HG03378 (cell line): Measurements from ENCODE around the gene ANXA2.
"Not testable (repeated sequence)": the region's sequence is repeated elsewhere in the genome, so short reads cannot be mapped to it uniquely, and the experiment has no call there.

Source experiments
- ATAC-seq: cut with Tn5 transposase; IDR thresholded peaks from one replicate; pipeline ENCODE4 v1.9.1; 2021; ENCODE audit warnings: mild to moderate bottlenecking, moderate library complexity; ENCODE audit not compliant: unreplicated experiment

Gene ANXA2

DNA sequence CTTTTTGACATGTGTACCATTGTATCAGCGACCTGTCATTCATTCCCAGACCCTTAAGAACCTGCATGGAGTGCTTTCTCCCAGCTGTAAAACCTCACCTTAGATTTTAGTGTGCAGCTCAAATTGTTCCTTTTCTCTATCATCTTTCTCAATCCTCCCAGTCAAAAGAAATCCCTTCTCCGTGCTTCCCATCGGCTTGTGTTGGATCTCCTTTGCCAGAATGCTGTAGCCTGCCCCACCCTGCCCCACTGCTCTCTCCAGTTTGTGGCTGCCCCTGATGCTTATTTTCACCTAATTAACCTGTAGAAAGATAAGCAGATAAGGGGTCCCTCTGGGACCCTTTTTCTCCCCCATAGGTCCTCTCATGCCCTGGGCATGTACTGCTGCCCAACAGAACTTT, 51.1 kb downstream of the ANXA2 start:
- no peak for ATAC-seq

DNA sequence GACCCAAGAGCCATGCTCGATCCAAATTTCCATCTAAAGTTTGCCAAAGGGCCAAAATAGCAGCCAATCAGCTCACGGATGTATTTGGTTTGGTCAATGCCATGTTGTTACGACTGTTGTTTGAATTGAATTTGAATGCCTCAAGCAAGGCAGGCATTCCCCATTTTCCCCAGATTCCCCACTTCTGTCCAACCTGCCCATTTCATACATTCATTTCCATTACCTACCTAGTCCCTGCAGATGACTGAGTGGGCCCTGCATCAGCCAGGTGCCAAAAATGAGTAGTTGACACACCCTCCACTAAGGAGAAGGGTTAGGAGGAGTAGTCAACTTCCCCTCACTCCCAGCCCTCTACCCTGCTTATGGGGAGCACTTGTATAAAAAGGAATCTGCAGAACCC, 51.7 kb downstream of the ANXA2 start:
- ATAC-seq: no peak

DNA sequence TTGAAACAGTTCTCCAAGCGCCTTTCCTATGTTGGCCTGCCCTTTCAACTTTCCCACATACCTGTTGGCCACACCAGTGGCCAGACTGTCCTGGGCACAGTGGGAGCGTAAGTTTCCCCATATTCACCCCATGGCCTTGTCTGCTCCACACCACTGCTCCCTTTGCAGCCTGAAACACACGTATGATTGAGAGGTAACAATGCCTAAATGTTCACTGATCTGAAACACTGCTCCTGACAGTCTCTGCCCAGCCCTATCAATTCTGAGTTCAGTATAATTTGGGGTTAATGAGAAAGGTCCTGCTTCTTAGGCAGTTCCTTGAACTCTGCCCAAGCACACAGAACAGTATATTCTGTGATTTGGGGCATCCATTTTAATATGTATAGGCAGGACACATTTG, 52.2 kb downstream of the ANXA2 start:
- no peak for ATAC-seq

DNA sequence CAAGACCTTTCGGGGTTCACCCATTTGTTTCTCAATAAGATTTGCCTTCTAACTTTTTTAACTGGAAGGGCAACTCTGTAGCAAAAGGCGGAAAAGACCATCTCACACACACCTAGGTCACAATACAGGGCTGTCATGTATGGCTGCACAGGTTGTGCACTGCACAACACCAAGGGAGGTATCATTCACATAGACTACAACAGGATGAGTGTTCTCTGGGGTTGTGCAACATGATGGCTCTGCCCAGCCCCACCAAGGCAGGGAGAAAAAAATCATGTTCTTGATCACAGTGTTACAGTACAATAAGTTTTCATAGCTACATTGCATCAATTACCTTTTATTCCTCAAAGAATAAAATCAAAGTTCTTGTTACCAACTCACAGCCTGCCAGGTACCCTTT, 52.8 kb downstream of the ANXA2 start:
- no peak for ATAC-seq

DNA sequence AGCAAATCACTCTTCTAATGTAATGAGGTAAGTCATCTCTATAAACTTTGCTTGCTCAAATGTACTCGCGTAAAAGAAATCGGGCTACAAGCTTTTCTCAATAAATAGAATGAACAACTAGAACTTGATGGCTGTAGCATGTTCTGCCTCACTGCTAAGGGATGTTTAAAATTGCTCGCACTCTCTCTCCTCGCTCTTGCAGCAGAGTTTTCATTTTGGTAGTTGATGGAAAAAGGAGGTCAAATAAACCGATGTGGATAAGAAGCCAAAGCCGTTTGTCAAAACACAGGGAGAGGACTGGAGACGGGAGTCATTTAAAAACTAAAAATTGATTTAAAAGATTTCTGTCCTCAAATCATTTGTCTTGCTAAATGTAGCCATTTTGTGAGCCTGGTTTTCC, 53.3 kb downstream of the ANXA2 start:
- no peak for ATAC-seq

DNA sequence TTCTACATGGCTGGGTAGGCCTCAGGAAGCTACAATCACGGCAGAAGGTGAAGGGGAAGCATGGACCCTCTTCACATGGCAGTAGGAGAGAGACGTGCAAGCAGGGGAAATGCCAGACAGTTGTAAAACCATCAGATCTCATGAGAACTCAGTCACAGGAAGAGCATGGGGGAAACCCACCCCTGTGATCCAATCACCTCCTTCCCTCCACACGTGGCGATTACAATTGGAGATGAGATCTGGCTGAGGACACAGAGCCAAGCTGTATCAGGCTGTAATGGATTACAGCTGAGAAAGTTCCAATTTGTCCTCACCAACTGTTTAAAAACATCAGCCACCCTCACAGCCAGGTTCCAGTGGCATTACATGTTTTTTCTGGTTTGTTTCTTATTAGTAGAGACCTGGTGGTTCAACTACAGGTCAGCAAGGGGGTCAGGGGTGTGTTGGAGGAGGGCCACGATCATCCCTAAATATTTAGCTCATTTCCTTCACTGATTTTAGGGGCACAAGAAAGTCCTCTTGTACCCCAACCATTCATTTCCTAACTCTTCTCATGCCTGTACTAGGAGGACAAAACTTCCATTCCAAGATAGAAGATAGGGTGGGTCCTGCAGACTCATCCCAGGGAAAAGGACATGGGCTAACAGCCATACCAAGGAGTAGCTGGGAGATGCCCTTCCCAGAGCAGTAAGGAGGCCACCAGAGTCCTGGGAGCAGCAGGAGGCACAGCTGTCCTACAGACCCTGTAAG, 54.4 kb downstream of the ANXA2 start:
- ATAC-seq: no peak

DNA sequence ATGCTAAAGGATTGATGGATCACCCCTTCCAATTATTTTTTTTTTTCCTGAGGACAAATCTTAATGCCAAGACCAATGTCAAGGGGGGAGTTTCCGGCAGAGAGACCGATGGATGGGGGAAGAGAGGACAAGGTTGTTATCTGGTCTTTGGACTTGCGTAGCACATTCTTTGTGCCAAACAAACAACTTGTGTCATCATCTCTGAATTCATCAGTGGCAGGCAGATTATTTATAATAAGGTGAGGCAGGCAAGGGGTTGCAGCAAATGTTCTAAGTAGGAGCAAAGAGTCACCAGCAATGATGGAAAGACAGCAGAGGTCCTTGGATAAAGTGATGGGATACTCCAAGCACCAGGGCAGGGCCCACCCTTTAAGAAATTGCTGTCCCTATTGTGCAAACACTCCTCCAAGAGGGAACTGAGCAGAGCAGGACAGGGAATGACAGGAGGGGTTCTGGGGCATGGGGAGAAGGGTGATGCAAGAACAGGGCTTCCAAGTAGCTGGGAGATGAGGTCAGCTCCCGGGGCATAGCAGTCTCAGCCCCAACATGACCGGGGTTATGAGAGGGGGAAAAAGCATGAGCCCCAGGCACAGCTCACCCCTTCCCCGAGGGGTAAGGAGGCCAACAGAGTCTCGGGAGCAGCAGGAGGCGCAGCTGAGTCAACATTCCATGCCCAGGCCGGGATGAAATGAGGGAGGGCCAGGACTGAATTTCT, 57.4 kb downstream of the ANXA2 start:
- no peak for ATAC-seq

DNA sequence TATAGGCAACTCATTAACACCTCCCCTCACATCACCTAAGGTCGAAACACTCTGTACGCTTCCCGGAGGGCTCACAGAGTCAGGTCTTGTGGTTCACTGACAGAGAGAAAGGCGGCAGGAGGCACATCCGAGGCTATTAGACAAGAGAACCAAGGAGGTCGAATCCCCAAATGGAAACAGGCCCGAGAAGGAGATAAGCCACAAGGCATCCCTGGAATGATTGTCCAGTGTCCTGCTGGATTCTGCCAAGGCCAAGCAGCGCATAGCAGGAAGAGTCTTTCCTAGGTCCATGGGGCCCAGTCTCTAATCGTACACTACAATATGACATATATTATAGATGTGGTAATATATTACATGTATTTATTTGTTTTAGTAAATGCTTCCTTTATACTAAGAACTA, 58.5 kb downstream of the ANXA2 start:
- no peak for ATAC-seq

GRCh38 chr15:60338810-60339209, 59.0 kb downstream of the ANXA2 start:
- no peak for ATAC-seq

DNA sequence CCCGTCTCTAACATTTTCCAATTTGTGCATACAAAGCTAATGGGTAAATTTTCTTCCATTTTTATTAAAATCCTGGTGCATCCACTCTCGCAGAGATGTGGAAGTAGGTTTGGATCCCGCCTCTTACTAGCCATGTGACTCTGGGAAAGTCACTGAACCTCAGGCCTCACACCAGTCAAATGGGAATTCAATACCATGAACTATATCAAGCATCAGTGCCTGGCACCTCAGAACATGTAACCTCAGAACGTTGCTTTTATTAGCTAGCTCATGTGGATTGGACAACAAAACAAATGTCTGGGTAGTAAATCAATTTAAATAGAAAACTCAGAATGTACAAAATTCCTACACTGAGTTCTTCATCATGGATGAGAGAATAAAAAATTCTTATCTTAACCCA, 60.7 kb downstream of the ANXA2 start:
- no peak for ATAC-seq

GRCh38 chr15:60335296-60335695, 62.5 kb downstream of the ANXA2 start:
- ATAC-seq: not testable (repeated sequence)

DNA sequence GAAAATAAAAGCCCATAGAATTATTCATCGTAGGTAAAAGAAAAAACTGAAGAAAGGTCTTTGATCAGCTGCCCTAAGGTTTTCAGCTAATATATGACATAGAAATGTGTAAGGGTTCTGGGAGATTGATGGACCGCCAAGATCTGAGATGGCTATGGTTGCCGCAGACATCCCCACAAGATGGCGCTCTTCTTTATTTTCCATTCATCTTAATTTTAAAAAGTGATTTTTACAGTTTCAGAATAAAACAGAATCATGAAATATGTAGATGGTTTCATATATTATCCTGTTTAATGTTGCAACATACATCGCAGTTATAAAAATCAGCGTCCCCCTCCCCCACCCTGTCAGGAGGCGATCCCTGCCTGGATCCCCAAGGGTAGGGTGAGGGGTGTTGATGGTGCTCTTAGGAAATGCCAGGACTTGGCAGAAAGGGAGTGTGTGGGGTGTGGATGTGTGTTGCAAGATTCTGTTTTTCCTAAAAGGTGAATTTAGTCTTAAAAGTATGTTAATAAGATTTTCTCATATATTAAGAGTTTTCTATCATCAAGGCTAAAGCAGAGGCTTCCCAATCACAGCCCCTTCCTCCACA, 68.8 kb downstream of the ANXA2 start:
- no peak for ATAC-seq

DNA sequence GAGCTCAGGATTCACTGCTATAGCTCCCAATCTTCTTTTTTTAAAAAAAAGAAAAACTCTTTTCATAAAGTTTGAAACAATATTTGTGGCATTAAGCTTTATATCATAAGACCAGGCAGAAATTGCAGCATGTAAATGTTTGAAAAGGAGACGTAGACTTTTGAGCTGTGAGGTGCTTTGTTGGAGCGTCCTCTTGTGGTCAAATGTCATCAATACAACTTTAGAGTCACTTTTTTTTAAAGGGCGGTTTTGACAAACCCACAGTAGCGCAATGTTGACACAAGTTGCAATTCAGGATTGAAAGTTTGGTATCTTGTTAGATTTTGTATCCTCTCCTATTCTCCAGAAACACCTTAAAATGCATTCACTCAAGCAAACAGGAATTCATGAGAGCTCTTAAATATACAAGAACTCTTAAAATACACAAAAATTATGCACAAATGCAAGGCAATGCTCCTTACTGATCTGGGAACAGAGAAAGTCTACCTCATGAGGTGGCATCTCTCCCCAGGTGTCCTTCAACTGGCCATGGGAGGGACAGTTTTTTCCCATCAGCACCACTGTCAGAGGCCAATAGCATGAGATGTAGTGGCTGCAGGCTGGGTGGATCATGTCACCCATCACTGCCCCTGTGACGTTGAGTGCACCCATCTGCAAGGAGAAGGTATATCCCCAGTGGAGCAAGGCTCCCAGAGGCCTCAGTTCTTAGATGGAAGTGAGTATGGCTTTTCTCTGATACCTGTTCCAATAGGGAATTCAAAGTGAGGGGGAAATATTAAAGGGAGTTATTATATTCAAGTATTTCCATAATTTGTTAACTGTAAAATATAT, 70.7 kb downstream of the ANXA2 start:
- no peak for ATAC-seq

GRCh38 chr15:60326343-60326742, 71.4 kb downstream of the ANXA2 start:
- no peak for ATAC-seq

DNA sequence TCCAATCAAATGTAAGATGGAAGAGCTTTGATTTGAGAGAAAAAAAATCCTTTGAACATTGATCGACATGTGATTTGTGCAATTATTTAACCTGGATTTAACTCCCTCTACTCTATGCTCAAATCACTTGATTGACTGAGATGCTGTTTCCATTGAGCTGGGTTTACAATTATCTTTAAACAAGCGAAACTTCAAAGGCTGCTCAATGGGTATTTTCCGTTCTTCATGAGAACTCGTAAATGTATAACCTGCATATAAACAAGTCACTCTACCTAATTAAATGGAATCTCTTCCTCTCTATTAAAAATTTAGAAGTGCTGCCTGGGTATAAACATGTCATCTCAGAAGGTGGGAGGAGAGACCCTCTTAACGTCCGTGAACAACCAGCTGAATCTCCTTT, 71.9 kb downstream of the ANXA2 start:
- no peak for ATAC-seq

- ATAC-seq: no peak
These were observed 72.9 kb downstream of the ANXA2 start for GRCh38 chr15:60324706-60325438.

GRCh38 chr15:60323322-60323721, 74.5 kb downstream of the ANXA2 start:
- no peak for ATAC-seq

GRCh38 chr15:60320365-60320764, 77.4 kb downstream of the ANXA2 start:
- ATAC-seq: no peak

DNA sequence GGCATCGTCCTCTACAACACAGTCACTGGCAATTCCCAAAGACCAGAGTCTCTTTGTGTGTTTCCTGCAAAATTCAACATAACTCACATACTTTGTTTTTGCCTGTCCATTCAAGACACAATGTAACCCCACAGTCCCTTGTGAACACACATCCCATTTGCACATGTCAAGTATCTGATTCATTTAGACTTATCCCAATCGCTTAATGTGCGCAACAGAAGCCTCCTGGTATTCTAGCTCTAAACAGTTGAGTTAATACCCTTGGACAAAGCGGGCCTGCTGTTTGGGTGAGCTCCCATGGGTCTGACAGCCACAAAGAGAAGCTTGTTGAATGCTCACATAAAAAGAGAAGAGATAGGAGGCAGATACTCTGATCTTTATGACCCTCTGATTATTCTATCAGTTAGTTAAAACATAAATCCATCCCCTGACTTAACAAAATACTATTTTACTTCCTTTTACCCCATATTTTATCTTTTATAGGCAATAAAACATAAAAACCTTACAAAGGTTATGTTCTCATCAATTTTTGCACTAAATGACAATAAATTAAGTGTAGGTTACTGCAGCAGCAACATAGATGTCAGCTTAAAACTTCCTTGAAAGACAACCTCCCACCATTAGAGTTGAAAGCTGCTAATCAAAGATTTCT, 79.4 kb downstream of the ANXA2 start:
- no peak for ATAC-seq

DNA sequence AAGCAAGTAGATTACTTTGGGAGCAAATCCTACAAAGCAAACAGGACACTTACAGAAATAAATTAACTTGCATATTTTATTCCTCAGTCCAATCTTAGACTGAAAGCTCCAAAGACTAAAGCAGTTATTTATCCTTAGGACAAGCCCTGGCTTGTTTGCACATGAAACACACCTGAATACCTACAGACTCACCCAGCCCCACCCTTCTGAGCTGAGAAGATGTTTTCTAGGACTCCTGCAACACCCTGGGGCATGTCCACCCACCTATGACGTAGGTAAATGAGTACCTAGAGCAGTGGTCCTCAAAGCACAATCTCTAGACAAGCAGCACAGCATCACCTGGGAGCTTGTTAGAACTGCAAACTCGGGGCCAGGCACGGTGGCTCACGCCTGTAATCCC, 80.8 kb downstream of the ANXA2 start:
- no peak for ATAC-seq
